SH-SY5Y (cell line): Measurements from ENCODE around the gene PLP2.

Experiments
- GATA2 ChIP-seq: IDR thresholded peaks from 2 replicates; pipeline ENCODE4 v1.6.1; 2011; ENCODE audit warnings: mild to moderate bottlenecking, low read depth, low read length
- GATA3 ChIP-seq: IDR thresholded peaks from 2 replicates; pipeline ENCODE4 v1.6.1; 2011; ENCODE audit warnings: low read depth, mild to moderate bottlenecking, low read length, moderate library complexity

DNA sequence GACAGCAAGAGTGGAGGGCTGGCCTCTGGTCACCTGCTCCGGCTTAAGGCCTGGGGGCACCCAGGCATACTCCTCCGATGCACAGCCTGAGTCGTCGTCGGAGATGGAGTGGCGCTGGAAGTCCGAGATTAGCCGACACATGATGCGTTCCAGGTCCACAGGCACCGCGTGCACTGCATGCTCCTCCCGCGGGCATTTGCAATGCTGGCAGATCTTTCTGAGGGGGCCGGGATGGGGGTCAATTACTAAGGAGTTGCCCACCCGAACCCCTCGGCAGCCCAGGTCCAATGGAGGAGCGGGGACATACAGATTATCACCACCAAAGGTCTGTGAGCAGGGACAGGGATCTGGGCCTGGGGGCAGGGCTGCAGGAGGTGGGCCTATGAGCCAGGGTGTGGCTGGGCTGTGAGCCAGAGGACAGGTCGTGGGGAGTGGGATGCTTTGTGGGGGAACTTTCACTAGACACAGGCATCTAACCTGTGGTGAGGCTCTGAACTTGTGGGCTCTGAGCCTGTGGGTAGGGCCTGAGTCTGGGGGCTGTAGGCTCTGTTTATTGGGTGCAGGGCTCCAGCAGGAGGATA lies 12.1 kb downstream of the PLP2 start:
- TF ChIP-seq GATA2 (no peak), GATA3 (no peak)
